IMR-90 (cell line): Measurements from ENCODE around the gene RBPJL. TPM values are rescaled to one million over a fixed set of nuclear protein-coding genes. Genes with fewer than 3 reads are reported as not detected.

ENCODE experiments used
- ATAC-seq: fragments of 200-7000 bp; cut with Tn5 transposase; 2 replicates; pipeline ENCODE4 v1.9.1; 2020; ENCODE audit warnings: low read depth, mild to moderate bottlenecking, moderate library complexity
- BruUV-seq: library from RNA; stranded (reverse); fragments of 400-500 nt; replicated peaks from 2 replicates; lab custom pipeline; 2021; lab: Mats Ljungman, UMichigan
- CTCF ChIA-PET: fragments of 300-600 bp; formaldehyde crosslinking; extraction: SDS; loops from one replicate; lab custom pipeline; 2021; ENCODE audit warnings: antibody characterized with exemption; lab: Yijun Ruan, JAX
- POLR2A ChIA-PET: fragments of 300-600 bp; sonication (Branson Sonifier 250); formaldehyde crosslinking; loops from one replicate; lab custom pipeline; 2022; ENCODE audit warnings: antibody characterized with exemption; ENCODE audit not compliant: unreplicated experiment; lab: Charles Lee
- DNase-seq: peaks from one replicate; pipeline ENCODE4 v3.0.0; 2013
- H2AFZ ChIP-seq: replicated peaks from 2 replicates; pipeline ENCODE3; 2013; ENCODE audit warnings: low read length, mild to moderate bottlenecking; ENCODE audit not compliant: poor library complexity
- H2AK5ac ChIP-seq: 2 replicates; pipeline ENCODE4 v1.6.1; 2013; ENCODE audit warnings: low read depth, low read length, inconsistent platforms
- H2AK9ac ChIP-seq: replicated peaks from 2 replicates; pipeline ENCODE3; 2013; ENCODE audit warnings: mild to moderate bottlenecking, low read depth, low read length, moderate library complexity; ENCODE audit not compliant: poor library complexity
- H2BK120ac ChIP-seq: 2 replicates; pipeline ENCODE4 v1.6.1; 2013; ENCODE audit warnings: low read depth, low read length, inconsistent platforms
- H2BK15ac ChIP-seq: 3 replicates; pipeline ENCODE4 v1.6.1; 2013; ENCODE audit warnings: low read depth, low read length, inconsistent platforms
- H2BK20ac ChIP-seq: 2 replicates; pipeline ENCODE4 v1.6.1; 2013; ENCODE audit warnings: low read depth, mild to moderate bottlenecking, inconsistent platforms, low read length, moderate library complexity
- H2BK5ac ChIP-seq: 2 replicates; pipeline ENCODE4 v1.6.1; 2013; ENCODE audit warnings: mild to moderate bottlenecking, low read depth, low read length, inconsistent platforms; ENCODE audit not compliant: poor library complexity, severe bottlenecking
- H3K14ac ChIP-seq: replicated peaks from 2 replicates; pipeline ENCODE4 v1.6.1; 2013; ENCODE audit warnings: low read depth, low read length, inconsistent platforms
- H3K18ac ChIP-seq: 2 replicates; pipeline ENCODE4 v1.6.1; 2013; ENCODE audit warnings: low read depth, low read length, control low read depth
- H3K23ac ChIP-seq: 2 replicates; pipeline ENCODE4 v1.6.1; 2013; ENCODE audit warnings: low read depth, low read length, inconsistent platforms
- H3K27ac ChIP-seq: 2 replicates; pipeline ENCODE4 v1.5.1; 2013; ENCODE audit warnings: mild to moderate bottlenecking, control low read depth, low read length; ENCODE audit not compliant: insufficient read depth
- H3K27me3 ChIP-seq: 2 replicates; pipeline ENCODE4 v1.6.1; 2013; ENCODE audit warnings: low read length; ENCODE audit not compliant: control insufficient read depth, insufficient read depth
- H3K36me3 ChIP-seq: 2 replicates; pipeline ENCODE4 v1.6.1; 2013; ENCODE audit warnings: low read length, mixed read lengths; ENCODE audit not compliant: control insufficient read depth, insufficient read depth
- H3K4ac ChIP-seq: 2 replicates; pipeline ENCODE4 v1.6.1; 2013; ENCODE audit warnings: low read depth, low read length, inconsistent platforms
- H3K4me1 ChIP-seq: 2 replicates; pipeline ENCODE4 v1.6.1; 2013; ENCODE audit warnings: low read length, mixed read lengths; ENCODE audit not compliant: control insufficient read depth, insufficient read depth
- H3K4me2 ChIP-seq: 2 replicates; pipeline ENCODE4 v1.6.1; 2013; ENCODE audit warnings: low read depth, mild to moderate bottlenecking, control low read depth, low read length, moderate library complexity
- H3K4me3 ChIP-seq: 2 replicates; pipeline ENCODE4 v1.5.1; 2013; ENCODE audit warnings: low read depth, mild to moderate bottlenecking, control low read depth, low read length, moderate library complexity; ENCODE audit not compliant: insufficient read depth
- H3K56ac ChIP-seq: 2 replicates; pipeline ENCODE4 v1.6.1; 2013; ENCODE audit warnings: low read length, inconsistent platforms; ENCODE audit not compliant: insufficient read depth; ENCODE audit errors: extremely low read depth
- H3K79me1 ChIP-seq, 2 experiments: 2 replicates each; pipeline ENCODE4 v1.6.1; 2013; ENCODE audit warnings: low read length in 2 of 2, inconsistent platforms in 1 of 2, low read depth in 1 of 2
- H3K9ac ChIP-seq: 2 replicates; pipeline ENCODE4 v1.6.1; 2013; ENCODE audit warnings: low read depth, low read length, control low read depth
- H3K9me1 ChIP-seq: 2 replicates; pipeline ENCODE4 v1.6.1; 2013; ENCODE audit warnings: low read length, inconsistent platforms; ENCODE audit not compliant: insufficient read depth
- H3K9me3 ChIP-seq: 2 replicates; pipeline ENCODE4 v1.6.1; 2013; ENCODE audit warnings: low read length; ENCODE audit not compliant: control insufficient read depth, insufficient read depth
- H4K20me1 ChIP-seq: 2 replicates; pipeline ENCODE4 v1.6.1; 2013; ENCODE audit warnings: low read length, inconsistent platforms; ENCODE audit not compliant: insufficient read depth
- H4K5ac ChIP-seq: 2 replicates; pipeline ENCODE4 v1.6.1; 2013; ENCODE audit warnings: mild to moderate bottlenecking, low read depth, low read length, control low read depth
- H4K8ac ChIP-seq, 2 experiments: 2 replicates each; pipeline ENCODE4 v1.6.1; 2013; ENCODE audit warnings: low read depth in 2 of 2, low read length in 2 of 2, control low read depth in 1 of 2, inconsistent platforms in 1 of 2
- H4K91ac ChIP-seq: 2 replicates; pipeline ENCODE4 v1.6.1; 2013; ENCODE audit warnings: low read depth, low read length, inconsistent platforms; ENCODE audit not compliant: insufficient read depth
- CHD1 ChIP-seq: IDR thresholded peaks from 2 replicates; pipeline ENCODE4 v1.6.1; 2012; ENCODE audit warnings: low read depth, low read length, improper control_type of control experiment
- MAZ ChIP-seq: IDR thresholded peaks from 2 replicates; pipeline ENCODE4 v1.6.1; 2012; ENCODE audit warnings: low read depth, mild to moderate bottlenecking, low read length, improper control_type of control experiment, moderate library complexity, borderline replicate concordance
- POLR2A ChIP-seq: IDR thresholded peaks from 2 replicates; pipeline ENCODE4 v1.6.1; 2012; ENCODE audit warnings: mild to moderate bottlenecking, low read depth, low read length
- WGBS, 2 experiments: methylation state at CpG; one replicate each; pipeline versions ENCODE4 v1.1.5 to v1.1.7; 2013; ENCODE audit warnings: missing lambda C conversion rate in 2 of 2; ENCODE audit not compliant: insufficient read length in 1 of 2; ENCODE audit errors: extremely low coverage in 2 of 2; 5-methylcytosine and 5-hydroxymethylcytosine counted together
- dilution Hi-C: fragments of 300-500 bp; cut with HindIII; formaldehyde crosslinking; loops from one replicate; pipeline ENCODE4 v1.14.3; 2018; ENCODE audit warnings: low sequenced_read_pairs; ENCODE audit not compliant: unreplicated experiment
- in situ Hi-C: fragments of 300-500 bp; cut with MboI; formaldehyde crosslinking; loops from 3 replicates; pipeline ENCODE4 v1.14.3; 2019; ENCODE audit warnings: low sequenced_read_pairs, inconsistent platforms, mixed read lengths
- intact Hi-C: fragments of 100-400 bp; cut with micrococcal nuclease; formaldehyde crosslinking; loops from 2 replicates; pipeline ENCODE4 v1.10.0; 2022
- polyA plus RNA-seq, 3 experiments: library from polyadenylated mRNA; depleted of rRNA; stranded (reverse); fragments of >200 nt; gene quantifications; 2 replicates each; pipeline ENCODE4 v1.2.3, GENCODE V29; 2012; ENCODE audit warnings: low replicate concordance in 1 of 3
- total RNA-seq: library from RNA; depleted of rRNA; stranded (reverse); fragments of >200 nt; gene quantifications from 2 replicates; pipeline ENCODE4 v1.2.3, GENCODE V29; 2012

The RBPJL gene
- total and polyA plus RNA-seq, 2 of the 4 experiments (the other 2 are of a cell fraction): not detected

GRCh38 chr20:45347297-45347935 is 40.8 kb downstream of the RBPJL start:
- in situ Hi-C loops (loop anchor here (25.0 kb wide), 1 partner anchor 565 kb away; the partner anchor contains the start of gene PLTP), dilution Hi-C loops (no loop called here), intact Hi-C loops (no loop called here)
- CTCF ChIA-PET: interaction anchor here (0.6 kb wide), 1 partner anchor 27 kb away, joined by 3 read pairs; no protein-coding TSS in a partner anchor
- peak overlapping the region; percentile 74 for H3K4me3 ChIP-seq
- H3K4ac ChIP-seq: peak overlapping the region; percentile 84
- peak overlapping the region; percentile 43 to 59; a peak in 3 of 4 replicates for H4K8ac ChIP-seq
- peak overlapping the region; percentile 82 for H3K18ac ChIP-seq
- H3K4me2 ChIP-seq: peak overlapping the region; percentile 80
- no peaks in the 10 kb centered on the region for H3K27me3 ChIP-seq
- ATAC-seq (no peak), DNase-seq (no peak)
- POLR2A ChIA-PET: interaction anchor here (0.6 to 1.5 kb wide), 3 partner anchors 10 to 71 kb away, joined by 5 to 11 read pairs (median 6); no protein-coding TSS in a partner anchor
- H2BK15ac ChIP-seq: peak overlapping the region; percentile 19; the same call in 1 of the 3 replicates
- H4K20me1 ChIP-seq: peaks cover 35% of the 10 kb centered on the region
- H2AK5ac ChIP-seq: peak overlapping the region; percentile 68
- H2BK20ac ChIP-seq: 0 out of 2 replicates have a peak overlapping the region, but pooled peaks have one; percentile 28
- H3K9me3 ChIP-seq: no peaks in the 10 kb centered on the region
- peak overlapping the region; percentile 79 for H2AFZ ChIP-seq
- peak overlapping the region; percentile 33 for H2BK120ac ChIP-seq
- peak overlapping the region; percentile 95 for H3K9ac ChIP-seq
- peaks cover 13% of the 10 kb centered on the region; the same call in 1 of the 2 replicates for H3K9me1 ChIP-seq
- H4K5ac ChIP-seq: peak overlapping the region; percentile 3
- peaks cover 4% of the 10 kb centered on the region; the same call in 1 of the 2 replicates for H3K36me3 ChIP-seq
- peak overlapping the region; percentile 85 for H3K56ac ChIP-seq
- H4K91ac ChIP-seq: peak overlapping the region; percentile 89
- H3K14ac ChIP-seq: peak overlapping the region; percentile 94
- WGBS, 2 experiments: no CpG with 5 or more reads among the region's 10 CpGs
- peak overlapping the region; percentile 91 for H3K27ac ChIP-seq
- peaks cover 35% of the 10 kb centered on the region for H3K4me1 ChIP-seq
- H2BK5ac ChIP-seq: peak overlapping the region; percentile 73
- H2AK9ac ChIP-seq: peak overlapping the region; percentile 93
- BruUV-seq: TSS peak; percentile 48
- peaks cover 0 to 53% of the 10 kb centered on the region in 2 experiments; a peak in 3 of 4 replicates for H3K79me1 ChIP-seq
- TF ChIP-seq CHD1 (peak; percentile 31; the same call in 1 of the 2 replicates), POLR2A (0 out of 2 replicates have a peak, but pooled peaks have one; percentile 16), MAZ (no peak)
- peak overlapping the region; percentile 92 for H3K23ac ChIP-seq
